ENCODE measurements around the gene GIMAP8. TPM values are rescaled to one million over a fixed set of nuclear protein-coding genes. Genes with fewer than 3 reads are reported as not detected.
"Not testable (repeated sequence)": the region's sequence is repeated elsewhere in the genome, so short reads cannot be mapped to it uniquely, and the experiment has no call there.

Gene GIMAP8
- total RNA-seq, 2 donors from 2014 or later: not detected

DNA sequence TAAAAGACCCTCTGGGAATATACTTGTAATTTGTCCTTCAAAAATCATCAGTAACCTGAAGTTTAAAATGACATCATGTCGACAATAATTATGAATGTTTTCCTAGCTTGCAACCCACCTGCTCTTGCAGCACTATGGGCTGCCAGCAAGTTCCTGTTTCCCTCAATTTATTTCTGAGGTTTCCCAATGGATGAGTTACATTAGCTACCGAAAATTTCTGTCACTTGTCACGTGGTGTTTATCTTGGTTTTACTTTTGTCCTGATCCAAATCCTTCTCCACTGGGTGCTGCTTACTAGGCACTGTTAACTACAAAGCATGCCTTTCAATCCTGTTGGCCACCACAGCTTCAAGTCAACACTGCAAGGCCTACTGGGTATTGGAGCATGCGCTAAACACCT lies 31.5 kb downstream of the GIMAP8 start:
- no peak for DNase-seq
- H3K27ac Mint-ChIP-seq: no peak overlapping the region
- no peaks in the 10 kb centered on the region for H3K9me3 Mint-ChIP-seq
- no peaks in the 10 kb centered on the region for H3K36me3 Mint-ChIP-seq (ENCODE audit: low read depth)
- peaks cover 9% of the 10 kb centered on the region for H3K27me3 Mint-ChIP-seq (ENCODE audit: insufficient read depth)
- TF ChIP-seq, protein P1, sequence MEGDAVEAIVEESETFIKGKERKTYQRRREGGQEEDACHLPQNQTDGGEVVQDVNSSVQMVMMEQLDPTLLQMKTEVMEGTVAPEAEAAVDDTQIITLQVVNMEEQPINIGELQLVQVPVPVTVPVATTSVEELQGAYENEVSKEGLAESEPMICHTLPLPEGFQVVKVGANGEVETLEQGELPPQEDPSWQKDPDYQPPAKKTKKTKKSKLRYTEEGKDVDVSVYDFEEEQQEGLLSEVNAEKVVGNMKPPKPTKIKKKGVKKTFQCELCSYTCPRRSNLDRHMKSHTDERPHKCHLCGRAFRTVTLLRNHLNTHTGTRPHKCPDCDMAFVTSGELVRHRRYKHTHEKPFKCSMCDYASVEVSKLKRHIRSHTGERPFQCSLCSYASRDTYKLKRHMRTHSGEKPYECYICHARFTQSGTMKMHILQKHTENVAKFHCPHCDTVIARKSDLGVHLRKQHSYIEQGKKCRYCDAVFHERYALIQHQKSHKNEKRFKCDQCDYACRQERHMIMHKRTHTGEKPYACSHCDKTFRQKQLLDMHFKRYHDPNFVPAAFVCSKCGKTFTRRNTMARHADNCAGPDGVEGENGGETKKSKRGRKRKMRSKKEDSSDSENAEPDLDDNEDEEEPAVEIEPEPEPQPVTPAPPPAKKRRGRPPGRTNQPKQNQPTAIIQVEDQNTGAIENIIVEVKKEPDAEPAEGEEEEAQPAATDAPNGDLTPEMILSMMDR (conservative IDR thresholded peaks at IDR 0.05): no peak
- WGBS, 2 experiments (ENCODE audit: insufficient coverage in 1 of 2, insufficient read length in 1 of 2): 86 to 91% methylated on average over 4 of the region's 4 CpGs
- H3K9me3 ChIP-seq (ENCODE audit: control insufficient read depth, low read length): no peaks in the 10 kb centered on the region
- H3K27me3 ChIP-seq (ENCODE audit: control insufficient read depth, insufficient read depth, low read length, poor library complexity, severe bottlenecking): no peaks in the 10 kb centered on the region
- no peaks in the 10 kb centered on the region for H3K4me1 ChIP-seq (ENCODE audit: control insufficient read depth, insufficient read depth, low read length)
- no peak overlapping the region for H3K4me3 ChIP-seq (ENCODE audit: low read length)
- H3K9ac ChIP-seq (ENCODE audit: extremely low read depth, low read length, poor library complexity, severe bottlenecking): no peak overlapping the region
- no peaks in the 10 kb centered on the region for H3K36me3 ChIP-seq (ENCODE audit: control insufficient read depth, insufficient read depth, low read length)
- H3K4me3 Mint-ChIP-seq: no peak overlapping the region
- no peak overlapping the region for H3K27ac ChIP-seq (ENCODE audit: low read depth, low read length)
- H3K4me1 Mint-ChIP-seq: no peaks in the 10 kb centered on the region

- H3K36me3 Mint-ChIP-seq (ENCODE audit: low read depth); H3K27me3 ChIP-seq (ENCODE audit: control insufficient read depth, insufficient read depth, low read length, poor library complexity, severe bottlenecking); DNase-seq; H3K4me3 Mint-ChIP-seq; H3K4me3 ChIP-seq (ENCODE audit: low read length); H3K9me3 ChIP-seq (ENCODE audit: control insufficient read depth, low read length); H3K27ac ChIP-seq (ENCODE audit: low read depth, low read length); H3K9me3 Mint-ChIP-seq; H3K27me3 Mint-ChIP-seq (ENCODE audit: insufficient read depth); H3K4me1 Mint-ChIP-seq; H3K27ac Mint-ChIP-seq; H3K4me1 ChIP-seq (ENCODE audit: control insufficient read depth, insufficient read depth, low read length); H3K36me3 ChIP-seq (ENCODE audit: control insufficient read depth, insufficient read depth, low read length); H3K9ac ChIP-seq (ENCODE audit: extremely low read depth, low read length, poor library complexity, severe bottlenecking): not testable (repeated sequence)
- WGBS, 2 experiments (ENCODE audit: insufficient coverage in 1 of 2, insufficient read length in 1 of 2): 72% methylated on average over 1 of the region's 2 CpGs; no CpG with 5 or more reads in 1 of the 2 experiments
Measured at GRCh38 chr7:150483514-150483913, 33.1 kb downstream of the GIMAP8 start.

DNA sequence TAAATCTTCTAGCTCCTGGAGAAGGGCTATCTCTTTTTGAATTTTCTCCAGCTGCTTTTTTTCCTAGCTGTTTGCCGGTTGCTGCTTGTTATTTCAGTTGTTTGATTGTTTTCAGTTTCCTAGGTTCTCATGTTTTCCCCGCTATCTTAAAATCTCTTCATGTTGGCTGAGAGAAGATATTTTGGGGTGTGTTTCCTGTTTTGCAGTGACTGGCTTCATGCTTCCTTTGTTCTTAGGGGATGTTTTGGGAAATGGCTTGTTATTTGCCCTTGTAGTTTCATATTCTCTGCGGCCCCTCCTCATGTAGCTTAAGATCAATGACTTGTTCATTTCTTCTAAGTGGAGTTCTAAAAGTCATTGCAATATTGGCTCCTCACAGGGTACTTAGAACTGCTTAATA lies 33.6 kb downstream of the GIMAP8 start:
- not testable (repeated sequence) for DNase-seq; H3K4me1 Mint-ChIP-seq; H3K9me3 ChIP-seq (ENCODE audit: control insufficient read depth, low read length); H3K27me3 Mint-ChIP-seq (ENCODE audit: insufficient read depth); H3K9ac ChIP-seq (ENCODE audit: extremely low read depth, low read length, poor library complexity, severe bottlenecking); H3K36me3 ChIP-seq (ENCODE audit: control insufficient read depth, insufficient read depth, low read length); H3K4me3 ChIP-seq (ENCODE audit: low read length); H3K27ac ChIP-seq (ENCODE audit: low read depth, low read length); H3K27ac Mint-ChIP-seq; H3K9me3 Mint-ChIP-seq; H3K4me3 Mint-ChIP-seq; H3K27me3 ChIP-seq (ENCODE audit: control insufficient read depth, insufficient read depth, low read length, poor library complexity, severe bottlenecking); H3K4me1 ChIP-seq (ENCODE audit: control insufficient read depth, insufficient read depth, low read length); H3K36me3 Mint-ChIP-seq (ENCODE audit: low read depth)
- 94% methylated on average over 3 of the region's 3 CpGs; no CpG with 5 or more reads in 1 of the 2 experiments for WGBS, 2 experiments (ENCODE audit: insufficient coverage in 1 of 2, insufficient read length in 1 of 2)

- peaks cover 15% of the 10 kb centered on the region for H3K27me3 Mint-ChIP-seq (ENCODE audit: insufficient read depth)
- Histone ChIP-seq H3K4me1 (ENCODE audit: control insufficient read depth, insufficient read depth, low read length) (no peaks in the 10 kb centered on the region), H3K36me3 (ENCODE audit: control insufficient read depth, insufficient read depth, low read length) (no peaks in the 10 kb centered on the region), H3K9me3 (ENCODE audit: control insufficient read depth, low read length) (no peaks in the 10 kb centered on the region), H3K4me3 (ENCODE audit: low read length) (no peak overlapping the region), H3K27me3 (ENCODE audit: control insufficient read depth, insufficient read depth, low read length, poor library complexity, severe bottlenecking) (no peaks in the 10 kb centered on the region), H3K27ac (ENCODE audit: low read depth, low read length) (no peak overlapping the region), H3K9ac (ENCODE audit: extremely low read depth, low read length, poor library complexity, severe bottlenecking) (no peak overlapping the region)
- TF ChIP-seq, protein P1 (conservative IDR thresholded peaks at IDR 0.05): no peak
- H3K36me3 Mint-ChIP-seq (ENCODE audit: low read depth): no peaks in the 10 kb centered on the region
- 87% methylated on average over 1 of the region's 2 CpGs; no CpG with 5 or more reads in 1 of the 2 experiments for WGBS, 2 experiments (ENCODE audit: insufficient coverage in 1 of 2, insufficient read length in 1 of 2)
- no peaks in the 10 kb centered on the region for H3K4me1 Mint-ChIP-seq
- H3K27ac Mint-ChIP-seq: no peak overlapping the region
- no peak for DNase-seq
- H3K4me3 Mint-ChIP-seq: no peak overlapping the region
- H3K9me3 Mint-ChIP-seq: peaks cover 1% of the 10 kb centered on the region
Measured at GRCh38 chr7:150487625-150488024, 37.2 kb downstream of the GIMAP8 start.
